GM21825 (cell line): ENCODE data around the gene CDH15.
"Not testable (repeated sequence)": the region's sequence is repeated elsewhere in the genome, so short reads cannot be mapped to it uniquely, and the experiment has no call there.

ENCODE experiments used
- ATAC-seq: cut with Tn5 transposase; IDR thresholded peaks from one replicate; pipeline ENCODE4 v1.9.1; 2021; ENCODE audit warnings: mild to moderate bottlenecking, moderate library complexity; ENCODE audit not compliant: unreplicated experiment

The CDH15 gene

DNA sequence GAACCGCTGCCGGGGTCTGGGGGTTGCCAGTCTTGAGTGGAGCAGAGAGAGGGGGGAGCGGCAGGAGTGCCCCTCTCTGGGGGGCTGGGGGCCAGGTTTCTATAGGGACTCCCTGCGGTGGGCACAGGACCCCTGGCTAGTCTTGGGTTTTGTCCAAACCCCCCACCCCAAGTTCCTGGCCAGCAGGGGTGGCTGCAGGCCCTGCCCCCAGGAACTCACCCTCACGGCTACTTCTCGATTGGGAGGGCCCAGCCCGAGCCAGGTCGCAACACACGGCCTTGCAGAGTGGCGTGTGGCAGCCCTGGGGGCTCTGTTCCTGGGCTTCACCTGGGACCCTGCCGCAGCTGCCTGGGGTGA lies 601 bp downstream of the CDH15 start:
- no peak for ATAC-seq

DNA sequence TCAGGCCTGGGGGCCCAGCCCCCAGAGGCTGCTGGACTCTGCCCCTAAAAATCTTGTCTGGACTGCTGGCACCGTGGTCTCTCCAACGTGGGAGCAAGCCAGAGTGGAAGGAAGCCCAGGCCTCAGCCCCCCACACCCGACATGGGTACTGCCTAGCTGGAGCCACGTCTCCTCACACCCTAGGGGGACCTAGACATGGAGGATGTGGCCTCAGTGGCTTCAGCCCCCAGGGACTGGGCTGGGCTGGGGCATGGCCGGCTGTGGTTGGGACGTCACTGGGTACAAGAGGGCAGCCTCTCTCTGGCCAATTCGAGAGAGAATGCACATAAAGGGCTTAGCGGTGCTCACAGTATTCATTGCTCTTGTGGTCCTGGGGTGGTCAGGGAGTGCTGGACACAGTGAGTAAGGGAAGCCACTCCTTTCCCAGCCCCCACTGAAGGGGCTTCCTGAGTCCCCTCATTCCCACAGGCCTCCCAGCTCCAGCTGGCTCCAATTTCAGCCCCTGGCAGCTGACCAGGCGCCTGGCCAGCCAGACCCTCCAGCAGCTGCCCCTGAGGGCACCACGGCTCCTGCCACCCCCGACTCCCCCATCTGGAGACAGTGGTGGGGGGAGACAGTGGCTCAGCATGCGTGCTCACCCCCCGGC lies 1.1 kb downstream of the CDH15 start:
- no peak for ATAC-seq

DNA sequence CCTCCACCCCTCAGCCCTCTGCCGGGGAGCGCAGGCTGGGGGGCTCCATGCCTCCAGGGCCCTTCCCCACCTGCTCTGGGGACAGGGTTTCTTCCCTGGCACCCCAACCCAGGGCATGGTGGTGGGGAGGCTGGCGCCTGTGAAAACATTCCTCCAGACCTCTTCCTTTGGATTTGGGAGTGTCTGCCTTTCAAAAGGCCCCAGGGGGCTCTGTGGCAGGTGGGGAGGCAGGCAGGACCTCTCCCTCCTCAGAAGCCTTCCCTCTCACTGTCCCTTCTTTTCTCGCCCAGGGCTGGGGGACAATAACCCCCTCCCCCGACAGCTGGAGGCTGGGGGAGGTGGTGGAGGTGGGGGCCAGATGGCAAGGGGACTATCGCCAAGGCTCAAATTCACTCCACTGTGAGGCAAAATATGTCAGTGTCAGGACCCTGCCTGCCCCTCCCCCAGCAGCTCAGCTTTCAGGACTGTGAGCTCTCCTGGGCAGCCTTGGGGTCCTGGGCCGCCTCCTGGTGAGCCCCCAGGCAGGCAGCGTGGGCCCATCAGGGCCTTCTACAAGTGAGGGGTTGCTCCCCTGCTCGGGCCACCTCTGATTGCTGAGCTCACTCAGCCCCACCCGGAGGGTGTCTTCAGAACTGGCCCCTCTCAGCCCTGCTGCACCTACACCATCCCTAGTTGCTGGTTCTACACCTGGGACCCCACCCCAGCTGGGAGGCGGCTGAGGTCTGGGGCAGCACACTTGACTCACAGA lies 1.8 kb downstream of the CDH15 start:
- no peak for ATAC-seq

GRCh38 chr16:89174055-89174827 lies 2.7 kb downstream of the CDH15 start:
- ATAC-seq = no peak

DNA sequence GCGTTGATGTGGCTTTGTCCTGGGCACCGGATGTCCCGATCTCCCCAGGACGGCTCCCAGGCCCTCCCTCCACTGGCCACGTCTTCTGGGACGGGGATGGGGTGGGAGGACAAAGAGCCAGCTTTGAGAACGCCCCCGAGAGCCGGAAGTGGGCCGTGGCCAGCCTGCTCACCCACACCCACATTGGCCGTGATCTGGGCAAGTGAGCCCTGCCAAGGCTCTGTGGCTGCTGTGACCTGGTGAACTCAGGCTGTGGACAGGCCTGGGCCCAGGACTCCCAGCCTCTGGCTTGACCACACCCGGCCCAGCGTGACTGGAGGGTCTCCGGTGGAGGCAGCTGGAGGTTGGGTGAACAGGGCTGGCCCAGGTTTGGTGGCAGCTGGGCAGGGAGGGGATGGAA lies 3.3 kb downstream of the CDH15 start:
- no peak for ATAC-seq

DNA sequence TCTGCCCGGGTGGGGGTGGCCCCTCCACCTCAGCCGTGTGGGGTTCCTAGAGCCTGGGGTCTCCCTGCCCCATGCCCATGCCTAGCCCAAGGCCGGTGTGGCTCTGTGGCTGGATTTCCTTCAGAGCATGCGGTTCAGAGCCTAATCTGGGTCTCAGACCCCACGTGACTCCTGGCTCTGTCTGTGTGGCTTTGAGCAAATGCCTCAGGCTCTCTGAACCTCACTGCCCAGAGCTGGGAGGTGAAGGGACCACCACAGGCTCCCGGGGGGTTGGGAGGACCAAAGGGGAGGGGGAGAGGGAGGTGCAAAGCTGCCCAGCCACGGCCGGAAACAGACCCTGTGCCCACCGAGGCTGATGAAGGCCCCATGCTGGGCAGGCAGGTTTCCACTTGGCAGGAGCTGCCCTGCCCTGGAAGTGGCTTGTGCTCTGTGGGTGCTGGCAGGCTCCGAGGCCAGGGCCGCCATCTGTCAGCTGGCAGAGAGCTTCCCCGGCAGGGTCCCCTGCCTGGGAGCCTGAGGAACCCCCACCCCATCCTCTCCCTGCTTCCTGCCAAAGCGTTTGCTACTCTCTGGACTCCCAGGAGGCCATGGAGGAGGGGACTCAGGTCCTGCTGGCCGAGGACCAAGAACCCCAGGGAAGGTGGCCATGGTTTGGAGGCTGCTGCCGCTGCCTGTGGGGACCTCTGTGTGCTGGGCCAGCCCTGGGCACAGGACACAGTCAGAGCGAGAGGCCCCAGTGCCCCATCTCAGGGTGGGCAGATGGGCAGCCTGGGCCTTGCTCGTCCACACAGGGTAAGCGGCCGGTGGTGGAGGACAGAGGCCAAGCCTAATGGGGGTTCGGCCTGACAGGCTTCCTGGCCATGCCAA lies 4.0 kb downstream of the CDH15 start:
- ATAC-seq = no peak

GRCh38 chr16:89176147-89176690 lies 4.7 kb downstream of the CDH15 start:
- no peak for ATAC-seq

DNA sequence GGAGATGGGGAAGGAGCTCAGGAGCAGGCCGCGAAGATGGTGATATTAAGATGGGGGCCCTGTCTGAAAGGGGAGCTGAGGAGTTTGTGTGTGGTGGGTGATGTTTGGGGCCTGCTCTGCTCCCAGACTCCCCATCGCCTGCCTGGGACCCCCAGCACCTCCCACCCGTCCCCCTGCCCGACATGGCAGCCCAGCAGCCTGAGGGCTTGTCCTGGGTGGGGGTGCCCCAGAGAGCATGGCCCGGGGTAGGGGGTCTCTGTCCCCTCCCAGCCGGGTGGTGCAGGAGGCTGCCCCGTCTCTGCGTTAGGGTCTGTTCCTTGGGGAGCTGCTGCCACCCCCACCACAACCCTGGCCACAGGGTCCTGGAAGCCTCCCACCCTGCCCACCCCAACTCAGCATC lies 5.2 kb downstream of the CDH15 start:
- no peak for ATAC-seq

- no peak for ATAC-seq
These were observed 6.0 kb downstream of the CDH15 start for GRCh38 chr16:89177501-89177900.

DNA sequence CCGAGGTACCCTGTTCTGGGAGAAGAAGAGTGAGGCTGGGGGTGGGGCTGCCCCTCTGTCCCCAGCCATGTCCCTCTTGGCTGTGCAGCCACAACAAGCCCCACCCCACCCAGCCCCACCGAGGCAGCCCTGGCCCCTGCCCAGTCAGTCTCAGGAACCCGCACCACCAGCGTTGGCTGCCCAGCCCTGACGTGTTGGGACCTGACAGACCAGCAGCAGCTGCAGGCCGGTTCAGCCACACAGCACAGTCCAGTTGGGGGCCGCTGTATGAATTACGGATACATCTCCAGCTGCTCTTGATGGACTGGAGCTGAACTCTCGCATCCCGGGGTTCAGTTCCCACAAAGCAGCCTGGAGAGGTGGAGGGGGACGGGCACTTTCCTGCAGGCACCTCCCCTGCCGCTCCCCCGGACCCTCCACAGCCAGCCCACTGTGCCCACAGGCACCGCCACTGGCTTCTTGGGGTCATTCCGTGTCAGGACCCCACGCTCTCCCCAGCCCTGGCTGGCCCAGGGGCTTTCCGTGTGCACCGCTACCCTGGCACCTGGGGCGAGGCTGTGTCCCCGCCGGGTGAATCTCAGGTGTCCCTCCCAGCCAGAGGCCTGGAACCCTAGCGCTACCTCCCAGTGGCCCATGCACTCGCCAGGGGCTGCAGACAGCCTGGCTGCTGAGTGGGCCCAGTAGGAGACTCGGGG lies 7.1 kb downstream of the CDH15 start:
- ATAC-seq = no peak

GRCh38 chr16:89179148-89179484 lies 7.6 kb downstream of the CDH15 start:
- no peak for ATAC-seq

- no peak for ATAC-seq
These were observed 8.2 kb downstream of the CDH15 start for GRCh38 chr16:89179656-89180315.

DNA sequence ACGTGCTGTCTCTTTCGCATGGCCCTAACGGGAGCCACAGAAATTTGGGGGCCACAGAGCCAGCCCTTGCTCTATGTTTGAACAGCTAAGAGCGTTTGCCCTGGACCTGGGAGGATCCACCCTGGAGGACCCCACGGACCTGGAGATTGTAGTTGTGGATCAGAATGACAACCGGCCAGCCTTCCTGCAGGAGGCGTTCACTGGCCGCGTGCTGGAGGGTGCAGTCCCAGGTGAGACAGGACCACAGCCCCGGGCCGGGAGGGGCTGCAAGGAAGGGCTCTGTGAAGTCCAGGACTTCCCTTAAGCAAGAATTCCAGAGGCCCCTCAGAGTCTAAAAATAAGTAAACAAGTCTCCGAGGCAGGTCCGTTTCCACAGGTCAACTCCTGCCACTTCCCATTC lies 11.9 kb downstream of the CDH15 start:
- ATAC-seq = no peak

GRCh38 chr16:89183975-89184676 lies 12.6 kb downstream of the CDH15 start:
- no peak for ATAC-seq

- ATAC-seq = no peak
These were observed 13.1 kb downstream of the CDH15 start for GRCh38 chr16:89184677-89184932.

- ATAC-seq = no peak
These were observed 13.6 kb downstream of the CDH15 start for GRCh38 chr16:89184933-89185794.

- not testable (repeated sequence) for ATAC-seq
These were observed 14.5 kb downstream of the CDH15 start for GRCh38 chr16:89185887-89186592.

DNA sequence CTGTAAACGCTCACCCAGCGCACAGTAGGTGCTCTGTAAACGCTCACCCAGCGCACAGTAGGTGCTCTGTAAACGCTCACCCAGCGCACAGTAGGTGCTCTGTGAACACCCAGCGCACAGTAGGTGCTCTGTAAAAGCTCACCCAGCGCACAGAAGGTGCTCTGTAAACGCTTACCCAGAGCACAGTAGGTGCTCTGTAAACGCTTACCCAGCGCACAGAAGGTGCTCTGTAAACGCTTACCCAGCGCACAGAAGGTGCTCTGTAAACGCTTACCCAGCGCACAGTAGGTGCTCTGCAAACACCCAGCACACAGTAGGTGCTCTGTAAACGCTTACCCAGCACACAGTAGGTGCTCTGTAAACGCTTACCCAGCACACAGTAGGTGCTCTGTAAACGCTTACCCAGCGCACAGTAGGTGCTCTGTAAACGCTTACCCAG lies 15.1 kb downstream of the CDH15 start:
- not testable (repeated sequence) for ATAC-seq
